H1 (cell line): ENCODE results near the gene SLC2A8.
A peak's percentile ranks its signal among the peaks of the same experiment; 100 is the strongest.

ENCODE experiments used
- CTCF ChIP-seq, 3 experiments: IDR thresholded peaks; 1 replicate in 2 of 3; 2 replicates in 1 of 3; pipeline versions ENCODE4 v1.5.1 to v1.6.1; 2011; ENCODE audit warnings: low read length in 3 of 3, mild to moderate bottlenecking in 3 of 3, inconsistent platforms in 2 of 3, low read depth in 1 of 3, moderate library complexity in 1 of 3; ENCODE audit not compliant: insufficient read depth in 1 of 3; ENCODE audit errors: control extremely low read depth in 1 of 3
- POLR2AphosphoS5 ChIP-seq: IDR thresholded peaks from 2 replicates; pipeline ENCODE4 v1.6.1; 2011; ENCODE audit warnings: low read depth, low read length

- peak in 2 of 3 experiments; percentile 42 to 56; a peak in 3 of 4 replicates for TF ChIP-seq CTCF (IDR thresholded peaks at IDR 0.05; ENCODE audit: control extremely low read depth in 1 of 3, insufficient read depth in 1 of 3, low read depth in 1 of 3, low read length in 3 of 3)
- no peak for TF ChIP-seq POLR2AphosphoS5
Observed at GRCh38 chr9:127397646-127398274, 791 bp downstream of the SLC2A8 start.
